Neutrophil (primary cell): ENCODE results near the gene GRIP1.

Experiments
- H3K27ac ChIP-seq: fragments of 200-600 bp; sonication (generic); 2 replicates; pipeline ENCODE4 v1.5.1; 2016; ENCODE audit warnings: mild to moderate bottlenecking, moderate library complexity
- H3K27me3 ChIP-seq: fragments of 200-600 bp; sonication (generic); 2 replicates; pipeline ENCODE4 v1.6.0; 2016; ENCODE audit warnings: mild to moderate bottlenecking
- H3K36me3 ChIP-seq: fragments of 200-600 bp; sonication (generic); 2 replicates; pipeline ENCODE4 v1.5.1; 2017
- H3K4me1 ChIP-seq, 2 experiments: fragments of 200-600 bp in 1 of 2; sonication (generic) in 1 of 2; 1 replicate in 1 of 2; 2 replicates in 1 of 2; pipeline versions ENCODE4 v1.5.1 to v1.6.1; 2013 to 2016; ENCODE audit warnings: low read depth in 1 of 2, low read length in 1 of 2, mild to moderate bottlenecking in 1 of 2, moderate library complexity in 1 of 2; ENCODE audit not compliant: control insufficient read depth in 1 of 2, insufficient read depth in 1 of 2
- H3K4me3 ChIP-seq, 2 experiments: fragments of 200-600 bp in 1 of 2; sonication (generic) in 1 of 2; 1 replicate in 1 of 2; 2 replicates in 1 of 2; pipeline ENCODE4 v1.5.1; 2013 to 2016; ENCODE audit warnings: low read depth in 1 of 2, low read length in 1 of 2, mild to moderate bottlenecking in 1 of 2, moderate library complexity in 1 of 2
- H3K9me3 ChIP-seq: fragments of 200-600 bp; sonication (generic); 2 replicates; pipeline ENCODE4 v1.5.1; 2016
- CTCF ChIP-seq: fragments of 200-600 bp; sonication (generic); IDR thresholded peaks from 2 replicates; pipeline ENCODE4 v1.5.1; 2016; ENCODE audit warnings: antibody characterized with exemption

GRIP1 gene

GRCh38 chr12:66599816-66600215, 79.1 kb downstream of the GRIP1 start:
- H3K27ac ChIP-seq = no peak overlapping the region
- no peaks in the 10 kb centered on the region for H3K27me3 ChIP-seq
- peaks cover 0 to 8% of the 10 kb centered on the region in 2 experiments for H3K4me1 ChIP-seq
- no peaks in the 10 kb centered on the region for H3K9me3 ChIP-seq
- H3K36me3 ChIP-seq = no peaks in the 10 kb centered on the region
- no peak for TF ChIP-seq CTCF
- H3K4me3 ChIP-seq = no peak overlapping the region

- H3K4me3 ChIP-seq = no peak overlapping the region
- H3K36me3 ChIP-seq = no peaks in the 10 kb centered on the region
- peaks cover 0 to 8% of the 10 kb centered on the region in 2 experiments for H3K4me1 ChIP-seq
- H3K9me3 ChIP-seq = no peaks in the 10 kb centered on the region
- H3K27ac ChIP-seq = no peak overlapping the region
- TF ChIP-seq CTCF = no peak
- no peaks in the 10 kb centered on the region for H3K27me3 ChIP-seq
Measured at GRCh38 chr12:66598608-66599007, 80.3 kb downstream of the GRIP1 start.

GRCh38 chr12:66598079-66598478, 80.8 kb downstream of the GRIP1 start:
- no peaks in the 10 kb centered on the region for H3K36me3 ChIP-seq
- H3K27ac ChIP-seq = no peak overlapping the region
- no peak for TF ChIP-seq CTCF
- H3K4me1 ChIP-seq = peaks cover 0 to 8% of the 10 kb centered on the region in 2 experiments
- no peak overlapping the region for H3K4me3 ChIP-seq
- H3K9me3 ChIP-seq = no peaks in the 10 kb centered on the region
- no peaks in the 10 kb centered on the region for H3K27me3 ChIP-seq

- no peaks in the 10 kb centered on the region for H3K9me3 ChIP-seq
- H3K4me3 ChIP-seq = no peak overlapping the region
- H3K27ac ChIP-seq = no peak overlapping the region
- H3K4me1 ChIP-seq = peaks cover 0 to 6% of the 10 kb centered on the region in 2 experiments
- no peaks in the 10 kb centered on the region for H3K36me3 ChIP-seq
- no peaks in the 10 kb centered on the region for H3K27me3 ChIP-seq
- no peak for TF ChIP-seq CTCF
Measured at GRCh38 chr12:66596199-66596598, 82.7 kb downstream of the GRIP1 start.

GRCh38 chr12:66594688-66595087, 84.2 kb downstream of the GRIP1 start:
- no peak overlapping the region for H3K27ac ChIP-seq
- no peak for TF ChIP-seq CTCF
- no peak overlapping the region for H3K4me3 ChIP-seq
- H3K9me3 ChIP-seq = no peaks in the 10 kb centered on the region
- no peaks in the 10 kb centered on the region for H3K36me3 ChIP-seq
- H3K4me1 ChIP-seq = no peaks in the 10 kb centered on the region
- H3K27me3 ChIP-seq = no peaks in the 10 kb centered on the region
